Measurements from ENCODE around the gene ELMOD2. TPM values are rescaled to one million over a fixed set of nuclear protein-coding genes. Genes with fewer than 3 reads are reported as not detected.
A peak's percentile ranks its signal among the peaks of the same experiment; 100 is the strongest.
"Not testable (repeated sequence)": the region's sequence is repeated elsewhere in the genome, so short reads cannot be mapped to it uniquely, and the experiment has no call there.

ELMOD2 gene
- total and polyA plus RNA-seq, 12 donors: 6.3 to 20.3 (median 16.9) TPM

- H3K36me3 ChIP-seq: no peaks in the 10 kb centered on the region
- TF ChIP-seq CTCF (IDR thresholded peaks at IDR 0.05): no peak
- peaks cover 0 to 8% (median 0%) of the 10 kb centered on the region in 9 donors for H3K4me1 ChIP-seq
- H3K27ac ChIP-seq: no peak overlapping the region
- intact Hi-C loops (cut with DNase I): no loop called here
- H3K27me3 ChIP-seq: peaks cover 7 to 79% (median 57%) of the 10 kb centered on the region in 7 donors
- DNase-seq (no peak), ATAC-seq (no peak)
- H3K4me3 ChIP-seq: peak overlapping the region in 6 of 10 donors; percentile 30 to 40 (median 38)
- no peaks in the 10 kb centered on the region for H3K9me3 ChIP-seq
- WGBS, 2 donors: 83 to 85% methylated on average over 11 of the region's 11 CpGs
Observed at GRCh38 chr4:140497405-140497746, 26.6 kb upstream of the ELMOD2 start.

GRCh38 chr4:140497747-140498636 is 26.0 kb upstream of the ELMOD2 start, which contains the start of gene MGAT4D:
TSS of gene MGAT4D (minus strand) at chr4:140498293. CDS start at chr4:140498222, 71 bp downstream.
- H3K27me3 ChIP-seq: peaks cover 7 to 81% (median 57%) of the 10 kb centered on the region in 7 donors
- WGBS, 2 donors: 9% methylated on average over 60 to 68 of the region's 68 CpGs

GRCh38 chr4:140499391-140499790 is 24.6 kb upstream of the ELMOD2 start:
- intact Hi-C loops (cut with DNase I): no loop called here
- Histone ChIP-seq H3K4me1 (peaks cover 0 to 8% (median 0%) of the 10 kb centered on the region in 9 donors), H3K4me3 (no peak overlapping the region), H3K27me3 (peaks cover 7 to 82% (median 57%) of the 10 kb centered on the region in 7 donors), H3K27ac (no peak overlapping the region), H3K36me3 (no peaks in the 10 kb centered on the region), H3K9me3 (no peaks in the 10 kb centered on the region)
- TF ChIP-seq CTCF (IDR thresholded peaks at IDR 0.05): no peak
- WGBS, 2 donors: 86 to 89% methylated on average over 4 of the region's 4 CpGs
- no peak for DNase-seq
- no peak for ATAC-seq

More at GRCh38 chr4:140497747-140498636, 26.0 kb upstream of the ELMOD2 start, which contains the start of gene MGAT4D:
- Histone ChIP-seq H3K4me3 (peak within 1 kb of the TSS in 9 of 10 donors; percentile 5 to 41 (median 36)), H3K4me1 (peaks cover 0 to 8% (median 0%) of the 10 kb centered on the region in 9 donors), H3K36me3 (no peaks in the 10 kb centered on the region), H3K27ac (no peak within 1 kb of the TSS), H3K9me3 (no peaks in the 10 kb centered on the region)
- DNase-seq (peak in 1 of 2 donors; percentile 8), ATAC-seq (peak in 2 of 8 donors; percentile 50 to 55)
- intact Hi-C loops (cut with DNase I): no loop called here
- no peak for TF ChIP-seq CTCF (IDR thresholded peaks at IDR 0.05)

- H3K4me1 ChIP-seq: no peaks in the 10 kb centered on the region
- no peak for ATAC-seq
- no peak overlapping the region for H3K27ac ChIP-seq
- H3K4me3 ChIP-seq: no peak overlapping the region
- H3K27me3 ChIP-seq: peaks cover 0 to 34% (median 16%) of the 10 kb centered on the region in 7 donors
- no peak for DNase-seq
- no peaks in the 10 kb centered on the region for H3K9me3 ChIP-seq
- no peak for TF ChIP-seq CTCF (IDR thresholded peaks at IDR 0.05)
- H3K36me3 ChIP-seq: no peaks in the 10 kb centered on the region
- intact Hi-C loops (cut with DNase I): no loop called here
Observed at GRCh38 chr4:140504261-140504660, 19.7 kb upstream of the ELMOD2 start.

GRCh38 chr4:140513765-140514164 is 10.2 kb upstream of the ELMOD2 start:
- H3K9me3 ChIP-seq; intact Hi-C loops (cut with DNase I); H3K4me3 ChIP-seq; H3K27ac ChIP-seq; H3K4me1 ChIP-seq; H3K36me3 ChIP-seq; ATAC-seq; H3K27me3 ChIP-seq; DNase-seq: not testable (repeated sequence)
- 96 to 97% methylated on average over 5 of the region's 5 CpGs for WGBS, 2 donors

All from heart right ventricle (tissue), 16 donors.